ENCODE measurements around the gene PTPRM. TPM values are rescaled to one million over a fixed set of nuclear protein-coding genes. Genes with fewer than 3 reads are reported as not detected.

The PTPRM gene
- total RNA-seq (2014; rRNA removed; shearing (Covaris generic)), result 1.4 and 2.5 TPM in 2 replicates

DNA sequence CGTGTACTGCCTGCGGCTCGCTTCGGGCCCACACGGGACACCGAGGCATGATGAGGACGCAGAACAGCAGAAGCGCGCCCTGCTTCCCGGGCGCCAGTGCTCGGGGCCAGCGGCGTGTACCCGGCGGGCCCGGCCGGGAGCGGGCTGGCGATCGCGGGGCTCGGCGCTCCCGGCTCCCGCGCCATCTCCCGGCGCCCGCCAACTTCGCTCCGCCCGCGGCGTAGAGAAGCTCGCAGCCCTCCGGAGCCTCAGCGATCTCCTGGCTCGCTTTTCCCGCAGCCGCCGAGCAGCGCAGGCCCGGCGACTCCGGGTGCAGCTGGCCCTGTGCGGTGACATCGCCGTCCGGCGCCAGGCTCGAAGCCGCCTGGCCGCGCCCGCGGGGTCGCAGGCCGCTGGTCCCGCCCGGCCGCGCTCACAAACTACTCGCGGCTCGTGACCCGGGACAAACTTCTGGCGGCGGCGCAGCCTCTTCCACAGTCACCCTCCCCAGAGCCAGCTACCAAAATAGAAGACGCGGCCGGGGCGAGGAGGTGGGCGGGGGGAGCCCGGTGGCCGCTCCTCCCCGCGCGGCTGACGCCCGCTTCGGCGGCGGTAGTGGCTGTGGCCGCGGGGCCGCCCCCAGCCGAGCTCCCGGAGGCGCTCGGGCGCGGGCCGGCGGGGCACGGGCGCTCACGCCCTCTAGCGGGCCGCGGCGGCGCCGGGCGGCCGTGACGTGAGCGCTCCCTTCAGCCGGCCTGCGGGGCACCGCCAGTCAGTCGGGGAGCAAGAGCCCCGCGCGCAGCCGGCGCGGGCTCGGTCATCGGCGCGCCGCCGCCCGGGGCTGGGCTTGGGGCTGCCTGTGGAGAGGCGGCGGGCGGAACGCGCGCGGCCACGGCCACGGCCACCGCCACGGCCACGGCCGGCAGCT, at the start of gene PTPRM:
Gene PTPRM (plus strand): TSS at position 750 of the 907 bp plus-strand sequence. CDS start 503 bp downstream, outside the sequence.
- no peak for DNase-seq (ENCODE audit: low spot score)

DNA sequence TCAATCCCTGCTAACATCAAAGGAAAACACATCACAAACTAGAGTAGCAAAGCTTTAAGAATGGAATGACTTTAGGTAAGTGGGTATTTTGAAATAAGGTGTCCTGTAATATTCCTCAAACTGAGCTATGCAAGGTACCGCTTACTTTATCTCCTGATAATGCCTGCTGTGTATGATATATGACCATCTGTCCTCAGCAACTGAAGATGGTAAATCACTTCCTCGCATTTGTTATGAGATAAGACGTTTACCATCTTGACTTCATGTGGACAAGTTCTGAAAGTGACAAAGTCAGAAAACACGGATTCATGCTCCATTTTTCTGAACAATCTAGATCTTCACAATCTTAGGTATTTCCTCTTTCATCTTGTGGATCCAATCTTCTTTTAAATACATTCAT, 49.3 kb upstream of the PTPRM start:
- no peak for DNase-seq (ENCODE audit: low spot score)

DNA sequence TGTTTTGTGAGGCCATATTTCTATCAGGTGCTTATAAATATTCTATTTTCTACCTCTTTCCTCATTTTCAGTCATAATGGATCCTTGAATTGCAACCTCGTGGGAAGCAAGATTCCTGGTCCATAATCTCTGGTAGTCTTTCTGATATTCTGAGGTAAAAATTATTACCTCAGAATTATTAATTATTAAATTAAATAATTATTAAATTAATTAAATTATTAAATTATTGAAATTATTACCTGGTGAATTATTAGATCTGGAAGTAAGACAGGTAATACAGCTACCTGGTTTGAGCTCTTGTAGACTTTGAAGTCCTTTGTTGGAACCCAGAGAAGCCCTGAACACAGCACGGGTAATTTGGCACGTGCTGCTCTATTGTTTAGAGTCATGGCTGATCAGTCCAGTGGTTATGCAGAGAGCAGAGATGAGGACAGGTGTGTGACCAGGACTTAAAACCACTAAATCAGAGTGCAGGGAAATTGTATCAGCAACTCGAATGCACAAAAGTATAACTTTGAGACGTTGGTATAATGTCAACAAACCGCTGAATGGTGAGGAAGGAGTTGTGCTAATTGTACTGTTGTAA, 46.8 kb upstream of the PTPRM start:
- no peak for DNase-seq (ENCODE audit: low spot score)

DNA sequence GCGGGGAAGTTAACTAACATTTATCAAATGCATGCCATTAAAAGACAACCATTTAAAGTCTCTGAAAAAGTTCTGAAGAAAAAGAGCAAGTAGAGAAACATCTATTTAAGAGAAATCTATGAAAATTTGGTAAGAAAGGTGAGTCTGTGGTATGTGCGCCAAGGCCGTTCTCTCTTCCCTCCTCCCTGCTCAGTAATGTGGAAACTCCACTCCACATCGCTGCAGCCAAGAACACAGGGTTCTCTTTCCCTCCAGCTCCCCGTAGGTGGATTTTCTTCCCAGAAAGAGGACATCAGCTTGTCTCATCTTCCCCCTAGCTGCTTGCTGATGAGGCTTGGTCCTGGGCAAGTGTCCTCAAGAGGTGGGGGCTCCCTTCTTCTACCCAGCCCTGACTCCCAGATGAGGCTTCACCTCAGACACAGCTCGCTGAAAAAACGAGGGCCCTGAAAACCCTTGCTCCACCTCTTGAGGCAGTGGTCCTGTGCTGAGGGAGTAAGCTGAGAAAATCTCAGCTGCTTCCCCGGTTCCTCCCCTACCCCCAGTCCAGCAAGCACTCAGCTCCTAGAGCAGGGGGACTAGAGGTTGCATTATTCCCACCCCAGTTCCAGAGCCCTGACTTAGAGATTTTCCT, 45.8 kb upstream of the PTPRM start:
- DNase-seq (ENCODE audit: low spot score), result no peak

DNA sequence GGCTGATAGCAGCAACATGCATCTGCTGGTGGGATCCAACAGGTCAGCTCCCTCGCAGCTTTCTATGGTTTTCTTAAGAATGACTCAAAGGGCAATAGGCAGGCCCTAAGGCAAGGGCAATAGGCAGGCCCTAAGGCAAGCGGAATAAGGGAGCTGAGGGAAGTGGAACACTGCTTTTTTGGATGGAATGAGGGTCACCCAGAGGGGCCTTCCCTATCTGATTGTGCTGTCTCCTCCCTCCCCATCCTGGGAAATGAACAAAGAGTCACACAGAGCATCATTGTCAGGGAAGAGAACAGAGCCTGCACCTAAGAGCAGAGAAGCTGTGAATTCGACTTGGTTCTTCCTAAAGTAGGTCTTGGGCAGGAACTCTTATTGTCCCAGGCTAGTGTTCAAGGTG, 43.3 kb upstream of the PTPRM start:
- DNase-seq (ENCODE audit: low spot score), result no peak

DNA sequence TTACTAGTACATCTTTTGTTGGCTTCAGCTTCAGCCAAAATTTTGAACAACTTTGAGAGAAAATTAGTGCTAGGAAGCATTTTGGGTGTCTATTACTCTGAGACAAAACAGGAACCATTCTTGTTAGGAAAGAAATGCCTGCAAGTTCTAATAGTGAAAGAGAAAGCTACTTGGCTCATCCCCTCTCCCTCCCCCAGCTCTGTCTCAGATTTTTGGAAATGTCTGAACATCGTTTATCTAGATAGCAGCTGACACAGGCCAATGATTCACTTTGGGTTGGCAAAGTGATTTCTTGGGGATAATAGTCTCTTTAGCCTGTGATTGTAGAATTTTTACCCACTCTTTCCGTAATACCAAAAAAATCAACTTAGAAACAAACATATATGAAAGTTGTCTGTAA, 42.3 kb upstream of the PTPRM start:
- DNase-seq (ENCODE audit: low spot score), result no peak

DNA sequence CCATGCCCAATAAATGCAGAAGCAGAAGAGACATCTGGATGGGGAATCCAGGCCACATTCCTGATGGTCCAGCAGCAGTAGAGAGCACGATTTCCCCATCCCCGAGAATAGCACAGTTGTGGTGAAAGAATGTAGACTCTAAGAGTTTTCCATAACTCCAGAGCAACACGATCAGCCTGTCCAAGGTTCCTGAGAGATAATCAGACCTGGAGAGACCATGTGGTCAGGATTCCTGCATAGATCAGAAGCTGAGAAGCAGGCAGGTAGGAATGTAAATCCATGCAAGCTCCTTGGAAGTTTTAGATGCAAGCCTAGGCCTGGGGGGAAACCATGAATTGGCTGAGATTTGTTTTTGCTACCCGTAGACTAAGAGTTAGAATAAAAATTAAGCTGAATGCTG, 34.2 kb upstream of the PTPRM start:
- DNase-seq (ENCODE audit: low spot score), result no peak

DNA sequence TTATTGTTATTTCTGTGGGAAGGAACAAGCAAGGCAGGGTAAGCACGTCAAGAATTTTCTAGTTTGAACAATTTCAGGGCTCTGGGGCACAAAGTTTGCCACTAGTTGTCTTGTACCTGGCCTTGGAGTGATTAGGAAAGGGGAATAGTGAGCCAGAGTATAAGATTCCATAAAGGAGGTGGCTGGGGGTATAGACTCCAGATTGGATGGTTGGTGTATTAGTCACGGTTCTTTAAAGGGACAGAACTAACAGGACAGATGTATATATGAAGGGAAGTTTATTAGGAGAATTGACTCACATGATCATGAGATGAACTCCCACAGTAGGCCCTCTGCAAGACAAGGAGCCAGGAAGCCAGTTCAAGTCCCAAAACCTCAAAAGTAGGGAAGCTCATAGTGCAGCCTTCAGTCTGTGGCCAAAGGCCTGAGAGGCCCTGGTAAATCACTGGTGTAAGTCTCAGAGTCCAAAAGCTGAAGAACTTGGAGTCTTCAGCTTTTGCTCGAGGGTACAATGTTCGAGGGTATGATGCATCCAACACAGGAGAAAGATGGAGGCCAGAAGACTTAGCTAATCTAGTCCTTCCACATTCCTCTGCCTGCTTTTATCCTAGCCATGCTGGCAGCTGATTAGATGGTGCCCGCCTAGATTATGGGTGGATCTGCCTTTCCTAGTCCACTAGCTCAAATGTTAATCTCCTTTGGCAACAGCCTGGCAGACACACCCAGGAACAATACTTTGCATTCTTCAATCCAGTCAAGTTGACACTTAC, 31.5 kb upstream of the PTPRM start:
- no peak for DNase-seq (ENCODE audit: low spot score)

DNA sequence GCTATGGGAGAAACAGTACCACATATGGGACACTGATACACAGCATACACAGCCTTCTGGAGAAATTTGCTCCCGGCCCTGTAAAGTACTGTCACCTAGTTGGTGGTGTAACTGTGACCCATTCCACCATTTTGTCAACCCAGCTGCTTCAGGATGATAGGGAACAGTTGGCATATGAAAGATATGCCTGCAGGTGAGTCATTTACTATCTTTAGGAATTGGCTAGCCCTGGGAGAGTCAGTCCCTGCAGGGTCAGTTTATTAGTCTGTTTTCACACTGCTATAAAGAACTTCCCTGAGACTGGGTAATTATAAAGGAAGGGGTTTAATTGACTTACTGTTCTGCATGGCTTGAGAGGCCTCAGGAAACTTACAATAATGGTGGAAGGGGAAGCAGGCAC, 30.0 kb upstream of the PTPRM start:
- no peak for DNase-seq (ENCODE audit: low spot score)

DNA sequence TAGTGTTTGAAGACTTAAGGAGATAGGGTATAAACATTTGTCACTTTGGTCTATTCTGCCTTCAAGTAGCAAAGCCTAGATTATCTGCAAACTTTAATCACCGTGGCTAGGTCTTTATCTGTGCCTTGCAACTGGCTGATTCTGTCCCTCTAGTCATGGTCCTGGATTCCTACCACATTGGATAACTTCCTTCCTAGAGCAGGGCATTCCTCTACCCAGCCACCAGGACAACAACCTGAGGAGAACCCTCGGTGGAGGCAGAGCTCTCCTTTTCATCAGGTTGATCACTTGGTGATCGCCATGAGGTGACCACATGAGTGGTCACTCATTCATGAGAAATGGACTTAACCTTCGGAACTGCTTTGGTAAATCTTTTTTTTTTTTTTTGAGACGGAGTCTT, 25.3 kb upstream of the PTPRM start:
- DNase-seq (ENCODE audit: low spot score), result no peak

DNA sequence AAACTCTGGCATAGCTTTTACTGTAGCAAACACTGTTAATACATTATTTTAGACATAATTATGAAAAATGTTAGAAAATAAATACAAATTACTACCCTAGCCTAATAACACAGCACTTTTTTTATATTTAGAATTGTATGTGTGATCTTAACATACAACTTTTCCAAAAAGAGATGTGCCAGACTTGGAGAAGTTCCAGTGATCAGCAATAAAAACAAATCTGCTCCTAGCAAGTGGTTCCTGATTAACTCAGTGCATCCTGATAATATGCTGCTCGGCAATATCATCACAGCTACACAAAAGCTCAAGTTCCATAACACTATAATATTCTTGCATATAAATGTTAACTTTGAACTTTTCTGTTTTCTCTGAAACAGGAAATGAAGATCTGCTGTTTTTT, 22.4 kb upstream of the PTPRM start:
- DNase-seq (ENCODE audit: low spot score), result no peak

DNA sequence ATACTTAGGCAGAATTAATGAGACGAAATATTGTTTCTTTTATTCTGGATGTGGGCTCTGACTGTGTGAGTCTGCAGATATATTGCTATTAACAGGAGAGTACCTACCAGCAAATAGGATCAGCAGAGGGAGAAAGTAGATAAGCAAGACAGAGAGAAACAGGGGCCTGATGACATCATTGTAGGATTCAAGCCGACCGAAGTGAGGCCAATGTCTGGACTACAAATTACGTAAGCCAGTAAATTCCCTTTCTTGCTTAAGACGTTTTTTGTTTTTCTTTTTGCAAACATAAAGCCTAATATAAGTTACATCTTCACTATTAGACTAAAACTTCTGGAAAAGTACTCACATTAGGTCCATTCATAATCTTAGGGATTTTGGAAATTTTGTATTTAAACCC, 21.4 kb upstream of the PTPRM start:
- DNase-seq (ENCODE audit: low spot score), result no peak

DNA sequence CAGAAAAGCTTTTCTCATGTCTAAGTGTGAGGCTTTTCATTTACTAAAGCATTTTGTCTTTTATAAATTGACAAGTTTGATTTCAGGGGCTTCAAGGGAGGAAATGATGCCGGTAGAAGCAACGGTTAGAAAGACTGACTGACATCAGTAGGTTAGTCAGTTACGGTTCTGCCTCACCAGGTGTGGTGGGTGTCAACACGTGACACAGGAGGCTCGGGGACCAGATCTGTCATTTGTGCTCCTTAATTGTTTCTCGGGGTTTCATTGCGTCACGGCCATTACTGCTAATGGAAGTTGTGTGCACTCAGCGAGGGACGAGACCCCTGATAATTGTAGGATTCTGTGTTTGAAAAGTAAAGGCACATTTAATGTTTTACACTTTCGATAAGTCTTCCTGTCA, 18.9 kb upstream of the PTPRM start:
- no peak for DNase-seq (ENCODE audit: low spot score)

DNA sequence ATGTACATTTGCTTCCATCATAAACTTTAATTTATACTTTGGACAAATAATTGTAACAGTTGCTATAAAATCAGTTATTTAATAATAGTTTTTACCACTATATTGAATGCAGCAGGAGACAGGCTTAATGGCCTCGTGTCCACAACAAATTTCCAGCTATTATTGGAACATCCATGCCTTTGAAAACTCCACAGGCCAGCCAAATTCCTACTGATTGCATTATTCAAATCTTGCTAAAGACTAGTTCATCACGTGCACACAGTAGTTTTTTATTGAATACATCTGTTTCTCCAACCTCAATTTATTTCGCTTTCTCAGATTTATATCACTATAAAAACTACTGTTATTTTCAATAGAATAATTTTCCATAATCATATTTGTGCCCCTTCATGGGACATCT, 18.4 kb upstream of the PTPRM start:
- DNase-seq (ENCODE audit: low spot score), result no peak

DNA sequence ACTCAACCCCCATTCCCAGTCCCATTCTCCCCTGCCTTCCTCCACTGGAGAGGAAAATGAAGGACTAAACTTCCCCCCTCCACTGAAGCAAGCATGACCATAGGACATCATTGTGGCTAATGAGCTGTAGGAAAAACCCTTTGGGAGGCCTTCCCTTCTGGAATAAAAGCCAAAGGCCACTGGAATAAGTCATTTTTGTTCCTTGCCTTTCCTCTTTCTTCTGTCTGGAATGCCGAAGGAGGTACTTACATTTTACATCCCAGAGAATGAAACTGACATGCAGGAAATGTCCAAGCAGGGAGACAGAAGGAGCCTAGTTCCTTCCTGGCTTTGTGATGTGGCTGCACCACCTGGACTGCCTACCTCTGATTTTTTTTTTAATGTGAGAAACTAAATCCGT, 9.1 kb upstream of the PTPRM start:
- no peak for DNase-seq (ENCODE audit: low spot score)

DNA sequence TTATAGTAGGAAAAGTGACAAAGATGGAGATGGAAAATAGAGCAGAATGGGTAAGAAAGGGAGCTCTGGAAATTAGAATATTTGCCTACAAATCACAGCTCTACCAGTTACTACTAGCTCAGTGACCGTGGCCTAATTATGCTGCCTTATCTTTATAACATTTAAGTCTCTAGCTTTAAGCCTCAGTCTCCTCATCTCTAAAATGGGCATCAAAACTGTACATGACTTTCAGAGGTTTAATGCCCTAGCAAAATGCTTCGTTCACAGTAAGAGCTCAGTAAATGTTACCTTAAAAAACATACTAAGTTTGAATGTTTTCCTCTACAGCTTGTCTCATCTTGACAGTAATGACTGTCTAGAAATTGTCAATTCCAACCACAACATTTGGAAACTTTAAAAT, 8.3 kb upstream of the PTPRM start:
- no peak for DNase-seq (ENCODE audit: low spot score)

DNA sequence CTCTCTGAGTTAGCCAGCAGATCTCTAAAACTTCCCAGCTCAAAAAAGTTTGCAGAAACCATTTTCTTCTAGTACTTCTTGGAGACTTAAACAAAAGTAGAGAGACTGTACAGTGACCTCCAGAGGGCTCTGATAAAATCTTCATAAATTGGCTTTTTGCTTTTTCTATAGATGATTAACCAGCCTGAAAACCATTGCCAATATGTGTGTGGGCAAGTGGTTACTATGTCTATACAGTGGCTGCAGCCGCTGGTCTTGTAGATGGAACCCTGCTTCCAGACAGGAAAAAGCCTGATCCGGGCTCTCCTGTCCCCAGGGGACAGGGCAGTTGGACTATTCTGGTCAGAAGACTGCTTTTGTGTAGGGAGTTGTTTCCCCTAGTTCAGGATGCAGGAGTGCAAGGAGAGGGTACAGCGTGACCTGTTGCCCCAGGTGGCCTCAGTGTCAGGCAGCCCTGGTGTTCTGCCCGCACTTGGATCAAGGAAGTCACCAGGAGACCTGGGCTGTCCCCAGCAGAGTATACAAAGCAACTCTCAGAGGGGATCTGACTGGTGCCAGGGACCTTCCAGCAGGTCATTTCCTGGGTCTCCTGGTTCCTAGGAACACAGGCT, 7.3 kb upstream of the PTPRM start:
- no peak for DNase-seq (ENCODE audit: low spot score)

DNA sequence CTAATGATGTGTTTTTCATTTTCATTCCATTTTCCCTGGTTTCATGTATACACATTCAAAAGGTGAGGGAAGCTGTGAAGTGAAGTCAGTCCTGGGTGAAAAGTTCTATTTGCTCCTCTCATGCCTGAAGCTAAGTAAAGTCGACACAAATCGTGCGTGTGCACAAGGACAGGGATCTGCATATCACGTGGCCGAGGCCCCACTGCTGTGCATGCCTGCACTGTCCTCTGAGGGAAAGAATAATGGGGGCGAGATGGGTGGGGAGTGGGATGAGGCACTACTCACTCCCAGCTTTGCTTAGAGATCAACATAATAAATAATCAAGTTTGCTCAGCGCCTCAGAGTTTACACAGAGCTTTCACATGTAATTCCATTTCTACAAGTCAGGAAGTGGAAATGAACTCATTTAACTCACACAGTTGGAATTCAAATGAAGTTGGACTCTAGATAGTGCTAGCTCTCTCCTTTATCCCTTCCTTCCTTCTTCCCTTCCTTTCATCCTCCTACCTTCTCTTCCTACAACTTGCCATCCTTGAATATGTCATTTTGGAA, 5.1 kb upstream of the PTPRM start:
- no peak for DNase-seq (ENCODE audit: low spot score)

DNA sequence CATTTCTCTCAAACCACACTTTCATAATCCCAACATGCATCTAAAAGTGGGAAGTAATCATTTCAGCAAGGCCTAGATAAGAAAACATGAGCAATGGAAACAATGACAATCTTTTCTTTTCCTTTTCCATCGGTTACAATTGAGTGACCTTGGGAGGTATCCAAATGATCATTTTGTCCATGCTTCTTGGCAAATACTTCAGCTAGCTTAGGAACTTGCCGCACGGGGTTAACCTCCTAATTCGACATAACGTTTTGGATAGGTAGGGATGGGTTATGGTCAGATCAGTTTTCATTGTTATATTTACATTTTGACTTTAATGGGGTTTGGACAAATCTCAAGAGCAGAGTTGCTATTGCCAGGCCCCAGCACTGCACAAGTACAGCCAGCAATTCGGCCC, 4.6 kb upstream of the PTPRM start:
- no peak for DNase-seq (ENCODE audit: low spot score)

DNA sequence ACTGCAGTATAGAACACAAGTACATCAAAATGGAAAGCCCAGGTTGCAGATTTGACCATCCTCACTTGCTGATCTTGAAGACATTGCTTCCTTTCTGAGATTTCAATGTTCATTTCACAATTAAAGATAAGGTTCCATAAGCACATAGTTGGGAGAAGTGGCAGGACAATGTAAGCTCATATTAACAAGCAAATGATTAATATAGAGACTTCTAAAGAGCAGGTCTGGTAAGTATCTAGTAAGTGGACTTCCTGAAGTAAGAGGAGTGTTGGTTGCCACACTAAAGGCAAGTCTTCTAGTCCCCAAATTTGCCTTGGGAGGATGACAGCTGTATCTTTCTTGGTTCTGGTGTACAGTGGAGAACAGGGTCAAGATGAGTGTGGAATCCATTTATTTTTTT, 1.4 kb upstream of the PTPRM start:
- DNase-seq (ENCODE audit: low spot score), result no peak

DNA sequence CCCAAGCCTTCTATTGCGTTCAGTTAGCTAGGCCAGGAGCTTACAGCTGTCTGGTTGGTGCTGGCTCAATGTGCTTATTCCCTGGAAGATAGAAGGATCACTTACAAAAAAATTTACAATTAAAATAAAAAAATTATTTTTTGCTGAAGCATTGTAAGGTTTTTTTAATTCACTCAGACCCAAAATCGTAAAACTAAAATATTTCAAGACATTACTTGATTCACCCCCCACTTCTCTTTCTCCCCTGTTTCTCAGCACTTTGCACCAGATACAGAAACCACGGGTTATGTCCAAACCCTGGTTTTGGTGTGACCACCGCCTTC, 911 bp upstream of the PTPRM start:
- no peak for DNase-seq (ENCODE audit: low spot score)

Measured in HT-29 (cell line).